WI38 (cell line): ENCODE results near the gene ZKSCAN4.

Experiments used
- H3K4me3 ChIP-seq: 2 replicates; pipeline ENCODE4 v1.5.1; 2011; ENCODE audit warnings: low read depth, mild to moderate bottlenecking, control low read depth, low read length
- CTCF ChIP-seq: IDR thresholded peaks from 2 replicates; pipeline ENCODE4 v1.5.1; 2012; ENCODE audit warnings: low read depth, mild to moderate bottlenecking, control low read depth, low read length

Gene ZKSCAN4

GRCh38 chr6:28264834-28265401 lies 12.8 kb upstream of the ZKSCAN4 start:
- H3K4me3 ChIP-seq = no peak overlapping the region
- no peak for TF ChIP-seq CTCF

GRCh38 chr6:28263922-28264321 lies 11.9 kb upstream of the ZKSCAN4 start:
- TF ChIP-seq CTCF = no peak
- H3K4me3 ChIP-seq = no peak overlapping the region

GRCh38 chr6:28258877-28259777 lies 7.1 kb upstream of the ZKSCAN4 start, which contains the start of gene NKAPL:
NKAPL (plus strand) TSS chr6:28259297; CDS start chr6:28259372, 75 bp downstream.
- no peak within 1 kb of the TSS for H3K4me3 ChIP-seq
- no peak for TF ChIP-seq CTCF

GRCh38 chr6:28257042-28257441 lies 5.0 kb upstream of the ZKSCAN4 start:
- no peak overlapping the region for H3K4me3 ChIP-seq
- no peak for TF ChIP-seq CTCF

- H3K4me3 ChIP-seq = no peak overlapping the region
- TF ChIP-seq CTCF = no peak
Measured at GRCh38 chr6:28254121-28254519, 2.1 kb upstream of the ZKSCAN4 start.

GRCh38 chr6:28251661-28252008 lies 434 bp downstream of the ZKSCAN4 start:
- peak overlapping the region; percentile 90 for H3K4me3 ChIP-seq
- no peak for TF ChIP-seq CTCF

- TF ChIP-seq CTCF = no peak
- H3K4me3 ChIP-seq = peak overlapping the region; percentile 90
Measured at GRCh38 chr6:28250747-28251146, 1.3 kb downstream of the ZKSCAN4 start.
